HEK293 (cell line): Measurements from ENCODE around the gene CLCN1.

Experiments used
- CTCF ChIA-PET: fragments of 350-600 bp; formaldehyde crosslinking; extraction: SDS; loops from one replicate; lab custom pipeline; 2021; ENCODE audit warnings: antibody characterized with exemption; lab: Yijun Ruan, JAX
- POLR2A ChIA-PET: fragments of 300-600 bp; formaldehyde crosslinking; extraction: SDS; loops from one replicate; lab custom pipeline; 2020; ENCODE audit warnings: antibody characterized with exemption, inconsistent platforms; lab: Yijun Ruan, JAX
- H3K27ac ChIP-seq: fragments of 200-500 bp; sonication (Bioruptor generic); 2 replicates; pipeline ENCODE4 v1.5.1; 2014; ENCODE audit warnings: low read depth, low read length, control low read depth, inconsistent platforms; ENCODE audit errors: extremely low read depth
- H3K36me3 ChIP-seq, 2 experiments: fragments of 200-500 bp in 1 of 2; sonication (Bioruptor generic) in 1 of 2; 1 replicate in 1 of 2; 2 replicates in 1 of 2; pipeline ENCODE4 v1.5.1; 2014 to 2017; ENCODE audit warnings: inconsistent platforms in 2 of 2, low read length in 2 of 2; ENCODE audit not compliant: control insufficient read depth in 2 of 2, insufficient read depth in 1 of 2
- H3K4me1 ChIP-seq: fragments of 200-500 bp; sonication (Bioruptor generic); 2 replicates; pipeline ENCODE4 v1.5.1; 2014; ENCODE audit warnings: mild to moderate bottlenecking, low read length, inconsistent platforms; ENCODE audit not compliant: control insufficient read depth, insufficient read depth
- H3K4me3 ChIP-seq: 2 replicates; pipeline ENCODE4 v1.5.1; 2011; ENCODE audit warnings: low read depth, mild to moderate bottlenecking, control low read depth, low read length, moderate library complexity
- H3K9me3 ChIP-seq: fragments of 200-500 bp; sonication (Bioruptor generic); 2 replicates; pipeline ENCODE4 v1.5.1; 2014; ENCODE audit warnings: low read depth, low read length, inconsistent platforms; ENCODE audit not compliant: control insufficient read depth, insufficient read depth
- CTCF ChIP-seq: fragments of 450-650 bp; formaldehyde crosslinking; IDR thresholded peaks from 2 replicates; pipeline ENCODE4 v1.5.1; 2016; ENCODE audit warnings: missing biosample characterization, missing genetic modification characterization
- INSM2 ChIP-seq: fragments of 450-650 bp; formaldehyde crosslinking; IDR thresholded peaks from 2 replicates; pipeline ENCODE4 v1.5.1; 2016; ENCODE audit warnings: missing biosample characterization, missing genetic modification characterization
- KLF9 ChIP-seq: fragments of 450-650 bp; formaldehyde crosslinking; IDR thresholded peaks from 2 replicates; pipeline ENCODE4 v1.5.1; 2016; ENCODE audit warnings: missing biosample characterization, missing genetic modification characterization, low read depth
- MZF1 ChIP-seq: fragments of 450-650 bp; formaldehyde crosslinking; IDR thresholded peaks from 2 replicates; pipeline ENCODE4 v1.5.1; 2017; ENCODE audit warnings: missing biosample characterization, missing genetic modification characterization, borderline replicate concordance
- PRDM2 ChIP-seq: fragments of 450-650 bp; formaldehyde crosslinking; IDR thresholded peaks from 2 replicates; pipeline ENCODE4 v1.5.1; 2016; ENCODE audit warnings: missing biosample characterization, missing genetic modification characterization, borderline replicate concordance
- PRDM6 ChIP-seq: fragments of 450-650 bp; formaldehyde crosslinking; IDR thresholded peaks from 2 replicates; pipeline ENCODE4 v1.5.1; 2017; ENCODE audit warnings: missing biosample characterization, missing genetic modification characterization
- ZBTB44 ChIP-seq: fragments of 450-650 bp; IDR thresholded peaks from 2 replicates; pipeline ENCODE4 v1.5.1; 2018; ENCODE audit warnings: missing biosample characterization, mild to moderate bottlenecking, missing genetic modification characterization
- ZNF138 ChIP-seq: fragments of 450-650 bp; formaldehyde crosslinking; IDR thresholded peaks from 2 replicates; pipeline ENCODE4 v1.5.1; 2016; ENCODE audit warnings: missing biosample characterization, missing genetic modification characterization, borderline replicate concordance
- ZNF335 ChIP-seq: fragments of 450-650 bp; formaldehyde crosslinking; conservative IDR thresholded peaks from 2 replicates; pipeline ENCODE4 v1.5.1; 2016; ENCODE audit warnings: missing biosample characterization, missing genetic modification characterization
- ZNF416 ChIP-seq: fragments of 450-650 bp; formaldehyde crosslinking; IDR thresholded peaks from 2 replicates; pipeline ENCODE4 v1.5.1; 2016; ENCODE audit warnings: missing biosample characterization, missing genetic modification characterization
- ZNF426 ChIP-seq: fragments of 450-650 bp; formaldehyde crosslinking; IDR thresholded peaks from 2 replicates; pipeline ENCODE4 v1.5.1; 2017; ENCODE audit warnings: missing biosample characterization, missing genetic modification characterization, mild to moderate bottlenecking, inconsistent platforms, moderate library complexity
- ZNF560 ChIP-seq: fragments of 450-650 bp; formaldehyde crosslinking; IDR thresholded peaks from 2 replicates; pipeline ENCODE4 v1.5.1; 2017; ENCODE audit warnings: missing biosample characterization, missing genetic modification characterization, borderline replicate concordance
- ZNF837 ChIP-seq: fragments of 450-650 bp; formaldehyde crosslinking; IDR thresholded peaks from 2 replicates; pipeline ENCODE4 v1.5.1; 2016; ENCODE audit warnings: missing biosample characterization, missing genetic modification characterization

The CLCN1 gene

GRCh38 chr7:143300959-143301935, 14.7 kb upstream of the CLCN1 start:
- no peak overlapping the region for H3K27ac ChIP-seq
- TF ChIP-seq PRDM6 (no peak), PRDM2 (no peak), ZNF837 (tag by site-specific recombination) (no peak), ZNF426 (tag by site-specific recombination) (no peak), ZNF335 (tag by site-specific recombination) (no peak)
- CTCF ChIA-PET: interaction anchor here (0.6 to 3.3 kb wide), 6 partner anchors 9 to 78 kb away, joined by 3 to 49 read pairs (median 8); no protein-coding TSS in a partner anchor
- H3K9me3 ChIP-seq: no peaks in the 10 kb centered on the region
- POLR2A ChIA-PET: interaction anchor here (0.7 kb wide), 2 partner anchors 13 to 61 kb away, joined by 3 read pairs; partner anchors contain the start of gene CASP2
- H3K4me3 ChIP-seq: no peak overlapping the region
- H3K4me1 ChIP-seq: no peaks in the 10 kb centered on the region
- H3K36me3 ChIP-seq: peaks cover 28 to 92% of the 10 kb centered on the region in 2 experiments; a peak in 2 of 3 replicates

GRCh38 chr7:143303733-143304132, 12.2 kb upstream of the CLCN1 start:
- CTCF ChIA-PET: interaction anchor here (0.6 to 4.4 kb wide), 4 partner anchors 40 to 64 kb away, joined by 3 to 35 read pairs (median 6); partner anchors contain the start of gene GSTK1
- Histone ChIP-seq H3K4me1 (no peaks in the 10 kb centered on the region), H3K4me3 (no peak overlapping the region), H3K27ac (no peak overlapping the region), H3K36me3 (peaks cover 27 to 95% of the 10 kb centered on the region in 2 experiments), H3K9me3 (no peaks in the 10 kb centered on the region)
- TF ChIP-seq MZF1: no peak
- TF ChIP-seq ZNF416 (tag by site-specific recombination): no peak
- no peak for TF ChIP-seq CTCF (tag by site-specific recombination)
- no peak for TF ChIP-seq ZNF560 (tag by site-specific recombination)
- no peak for TF ChIP-seq KLF9 (tag by site-specific recombination)
- TF ChIP-seq ZNF138 (tag by site-specific recombination): no peak
- TF ChIP-seq INSM2 (tag by site-specific recombination): no peak
- TF ChIP-seq ZBTB44 (tag by site-specific recombination): no peak
- POLR2A ChIA-PET: no interaction called here
